GM21786 (cell line): ENCODE results near the gene TUBB2B.
"Not testable (repeated sequence)": the region's sequence is repeated elsewhere in the genome, so short reads cannot be mapped to it uniquely, and the experiment has no call there.

Experiments
- ATAC-seq: cut with Tn5 transposase; IDR thresholded peaks from one replicate; pipeline ENCODE4 v1.9.1; 2021; ENCODE audit not compliant: unreplicated experiment

The TUBB2B gene

DNA sequence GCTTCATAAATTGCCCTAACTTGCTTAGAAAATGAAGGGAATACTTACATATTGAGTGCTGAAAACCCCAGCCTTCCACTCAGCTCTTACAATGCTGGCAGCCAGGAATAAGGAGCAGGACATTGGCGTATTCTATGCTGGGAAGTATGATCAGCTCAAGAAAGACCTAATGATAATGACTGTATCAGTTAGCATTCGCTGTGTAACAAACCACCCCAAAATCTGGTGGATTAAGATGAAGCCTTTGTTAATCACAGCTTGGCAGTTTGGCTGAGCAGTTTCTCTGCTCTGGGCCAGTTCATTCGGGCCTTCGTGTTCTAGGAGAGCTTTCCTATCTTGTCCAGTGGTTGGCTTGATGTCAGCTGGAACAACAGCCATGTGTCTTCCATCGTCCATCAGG is 36.7 kb downstream of the TUBB2B start:
- ATAC-seq, result no peak

- ATAC-seq, result no peak
These were observed 37.4 kb downstream of the TUBB2B start for GRCh38 chr6:3190056-3190455.

- ATAC-seq, result not testable (repeated sequence)
These were observed 38.3 kb downstream of the TUBB2B start for GRCh38 chr6:3189192-3189591.

- ATAC-seq, result no peak
These were observed 39.2 kb downstream of the TUBB2B start for GRCh38 chr6:3188262-3188661.

DNA sequence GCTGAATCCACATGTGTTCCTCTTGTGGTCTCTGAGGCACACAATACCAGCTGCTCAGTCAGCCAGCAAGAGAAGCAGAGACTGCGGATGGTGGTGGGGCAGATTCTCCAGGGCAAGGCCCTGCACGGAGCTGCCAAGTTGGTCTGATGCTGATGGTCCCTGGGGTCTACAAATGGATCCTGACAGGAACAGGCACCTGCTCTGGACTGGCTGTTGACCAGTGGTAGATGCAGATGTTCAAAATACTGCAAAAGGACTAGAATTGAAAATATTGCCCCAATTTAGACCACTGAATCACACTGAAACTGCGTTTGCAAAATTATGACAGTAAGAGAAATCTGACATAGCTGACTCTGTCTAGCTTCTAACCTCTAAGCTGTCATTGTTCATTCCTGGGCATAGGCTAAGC is 40.5 kb downstream of the TUBB2B start:
- peak; percentile 43 for ATAC-seq

- no peak for ATAC-seq
These were observed 44.4 kb downstream of the TUBB2B start for GRCh38 chr6:3183066-3183465.

- no peak for ATAC-seq
These were observed 46.3 kb downstream of the TUBB2B start for GRCh38 chr6:3181105-3181504.

DNA sequence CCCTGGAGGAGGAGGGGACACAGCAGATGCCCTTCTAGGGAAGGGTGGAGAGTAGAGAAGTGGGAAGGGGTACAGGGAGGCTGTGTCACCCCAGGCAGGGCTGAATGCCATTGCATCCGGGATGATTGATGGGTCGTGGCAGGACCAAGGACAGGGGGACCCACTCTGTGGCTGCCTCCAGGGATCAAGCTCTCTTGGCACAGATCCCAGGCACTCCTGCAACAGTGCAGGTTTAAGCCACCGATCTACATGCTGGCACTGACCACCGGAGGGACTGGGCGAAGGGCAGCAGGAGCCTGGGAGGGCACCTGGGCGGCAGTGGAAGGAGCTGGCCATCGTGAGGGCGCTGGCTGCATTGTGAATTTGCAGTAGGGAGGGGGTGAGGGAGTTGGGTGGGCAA is 47.5 kb downstream of the TUBB2B start:
- ATAC-seq, result not testable (repeated sequence)

- ATAC-seq, result not testable (repeated sequence)
These were observed 48.8 kb downstream of the TUBB2B start for GRCh38 chr6:3178666-3179065.

- no peak for ATAC-seq
These were observed 50.7 kb downstream of the TUBB2B start for GRCh38 chr6:3176562-3177355.

- no peak for ATAC-seq
These were observed 51.6 kb downstream of the TUBB2B start for GRCh38 chr6:3175715-3176402.
